DND-41 (cell line): ENCODE measurements around the gene SNX20.

Experiments used
- EZH2 ChIP-seq: IDR thresholded peaks from 3 replicates; pipeline ENCODE4 v1.6.1; 2012; ENCODE audit warnings: borderline replicate concordance, low read depth, mild to moderate bottlenecking, moderate library complexity, low read length, inconsistent platforms; ENCODE audit not compliant: severe bottlenecking
- TF ChIP-seq, protein P1 (sequence below): IDR thresholded peaks from 2 replicates; pipeline ENCODE4 v1.5.1; 2012; ENCODE audit warnings: borderline replicate concordance, low read length, moderate library complexity, mild to moderate bottlenecking; ENCODE audit not compliant: poor library complexity, severe bottlenecking; ENCODE audit errors: extremely low read depth

DNA sequence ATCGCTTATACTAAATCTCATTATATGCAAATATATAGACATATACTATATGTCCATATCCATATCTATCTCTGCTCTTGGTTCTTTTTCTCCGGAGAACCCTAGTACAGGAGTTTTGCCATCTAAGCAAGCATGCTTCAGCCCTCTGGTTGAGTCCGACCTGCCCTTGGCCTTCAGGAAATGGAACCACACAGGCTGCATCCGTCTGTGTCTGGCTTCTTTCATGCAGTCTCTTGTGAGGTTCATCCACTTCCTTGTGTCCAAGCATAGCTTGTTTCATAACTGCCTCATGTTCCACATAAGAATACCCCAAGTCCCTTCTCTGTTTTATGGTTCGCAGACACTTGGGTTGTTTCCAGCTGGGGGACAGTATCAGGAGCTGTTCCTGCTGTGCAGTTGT is 16.8 kb downstream of the SNX20 start:
- no peak for TF ChIP-seq EZH2
- TF ChIP-seq, protein P1, sequence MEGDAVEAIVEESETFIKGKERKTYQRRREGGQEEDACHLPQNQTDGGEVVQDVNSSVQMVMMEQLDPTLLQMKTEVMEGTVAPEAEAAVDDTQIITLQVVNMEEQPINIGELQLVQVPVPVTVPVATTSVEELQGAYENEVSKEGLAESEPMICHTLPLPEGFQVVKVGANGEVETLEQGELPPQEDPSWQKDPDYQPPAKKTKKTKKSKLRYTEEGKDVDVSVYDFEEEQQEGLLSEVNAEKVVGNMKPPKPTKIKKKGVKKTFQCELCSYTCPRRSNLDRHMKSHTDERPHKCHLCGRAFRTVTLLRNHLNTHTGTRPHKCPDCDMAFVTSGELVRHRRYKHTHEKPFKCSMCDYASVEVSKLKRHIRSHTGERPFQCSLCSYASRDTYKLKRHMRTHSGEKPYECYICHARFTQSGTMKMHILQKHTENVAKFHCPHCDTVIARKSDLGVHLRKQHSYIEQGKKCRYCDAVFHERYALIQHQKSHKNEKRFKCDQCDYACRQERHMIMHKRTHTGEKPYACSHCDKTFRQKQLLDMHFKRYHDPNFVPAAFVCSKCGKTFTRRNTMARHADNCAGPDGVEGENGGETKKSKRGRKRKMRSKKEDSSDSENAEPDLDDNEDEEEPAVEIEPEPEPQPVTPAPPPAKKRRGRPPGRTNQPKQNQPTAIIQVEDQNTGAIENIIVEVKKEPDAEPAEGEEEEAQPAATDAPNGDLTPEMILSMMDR: no peak
